ENCODE data around the gene G3BP1.
"Not testable (repeated sequence)": the region's sequence is repeated elsewhere in the genome, so short reads cannot be mapped to it uniquely, and the experiment has no call there.

G3BP1 gene

GRCh38 chr5:151751091-151751490 is 20.7 kb upstream of the G3BP1 start:
- DNase-seq (ENCODE audit: low read depth, low spot score), result no peak
- H3K4me3 ChIP-seq (ENCODE audit: low read length), result no peak overlapping the region

- H3K4me3 ChIP-seq (ENCODE audit: low read length), result no peak overlapping the region
- no peak for DNase-seq (ENCODE audit: low read depth, low spot score)
Measured at GRCh38 chr5:151751593-151751992, 20.2 kb upstream of the G3BP1 start.

- no peak overlapping the region for H3K4me3 ChIP-seq (ENCODE audit: low read length)
Measured at GRCh38 chr5:151755383-151755782, 16.4 kb upstream of the G3BP1 start.

GRCh38 chr5:151757233-151758140 is 14.3 kb upstream of the G3BP1 start:
- no peak for DNase-seq (ENCODE audit: low read depth, low spot score)

More at GRCh38 chr5:151755383-151755782, 16.4 kb upstream of the G3BP1 start:
- DNase-seq (ENCODE audit: low read depth, low spot score), result no peak

GRCh38 chr5:151758141-151758429 is 13.7 kb upstream of the G3BP1 start:
- peak overlapping the region; percentile 74 for H3K4me3 ChIP-seq (ENCODE audit: low read length)

More at GRCh38 chr5:151757233-151758140, 14.3 kb upstream of the G3BP1 start:
- H3K4me3 ChIP-seq (ENCODE audit: low read length), result peak overlapping the region; percentile 74

GRCh38 chr5:151758430-151759241 is 13.1 kb upstream of the G3BP1 start, which contains the start of gene ATOX1:
Gene ATOX1 (minus strand): TSS chr5:151758631. CDS start chr5:151758551, 80 bp downstream.
- peak within 1 kb of the TSS; percentile 74 for H3K4me3 ChIP-seq (ENCODE audit: low read length)
- peak; percentile 64 for DNase-seq (ENCODE audit: low read depth, low spot score)

More at GRCh38 chr5:151758141-151758429, 13.7 kb upstream of the G3BP1 start:
- DNase-seq (ENCODE audit: low read depth, low spot score), result no peak

GRCh38 chr5:151764801-151765200 is 7.0 kb upstream of the G3BP1 start:
- no peak for DNase-seq (ENCODE audit: low read depth, low spot score)
- H3K4me3 ChIP-seq (ENCODE audit: low read length), result no peak overlapping the region

GRCh38 chr5:151766975-151767374 is 4.8 kb upstream of the G3BP1 start:
- H3K4me3 ChIP-seq (ENCODE audit: low read length), result no peak overlapping the region
- DNase-seq (ENCODE audit: low read depth, low spot score), result no peak

- no peak for DNase-seq (ENCODE audit: low read depth, low spot score)
- H3K4me3 ChIP-seq (ENCODE audit: low read length), result peak overlapping the region; percentile 73
Measured at GRCh38 chr5:151770383-151771258, 1.1 kb upstream of the G3BP1 start.

- DNase-seq (ENCODE audit: low read depth, low spot score), result no peak
- H3K4me3 ChIP-seq (ENCODE audit: low read length), result peak overlapping the region; percentile 99
Measured at GRCh38 chr5:151772029-151772845, 483 bp downstream of the G3BP1 start.

GRCh38 chr5:151772846-151773561 is 1.2 kb downstream of the G3BP1 start:
- no peak for DNase-seq (ENCODE audit: low read depth, low spot score)

GRCh38 chr5:151773951-151774350 is 2.2 kb downstream of the G3BP1 start:
- no peak for DNase-seq (ENCODE audit: low read depth, low spot score)
- peak overlapping the region; percentile 99 for H3K4me3 ChIP-seq (ENCODE audit: low read length)

More at GRCh38 chr5:151772846-151773561, 1.2 kb downstream of the G3BP1 start:
- H3K4me3 ChIP-seq (ENCODE audit: low read length), result peak overlapping the region; percentile 99

GRCh38 chr5:151775025-151775606 is 3.4 kb downstream of the G3BP1 start:
- no peak overlapping the region for H3K4me3 ChIP-seq (ENCODE audit: low read length)
- no peak for DNase-seq (ENCODE audit: low read depth, low spot score)

- H3K4me3 ChIP-seq (ENCODE audit: low read length), result no peak overlapping the region
- no peak for DNase-seq (ENCODE audit: low read depth, low spot score)
Measured at GRCh38 chr5:151779531-151780125, 7.9 kb downstream of the G3BP1 start.

GRCh38 chr5:151780348-151780747 is 8.6 kb downstream of the G3BP1 start:
- no peak for DNase-seq (ENCODE audit: low read depth, low spot score)
- no peak overlapping the region for H3K4me3 ChIP-seq (ENCODE audit: low read length)

- H3K4me3 ChIP-seq (ENCODE audit: low read length), result no peak overlapping the region
Measured at GRCh38 chr5:151781201-151781600, 9.4 kb downstream of the G3BP1 start.

GRCh38 chr5:151783664-151784063 is 11.9 kb downstream of the G3BP1 start:
- H3K4me3 ChIP-seq (ENCODE audit: low read length); DNase-seq (ENCODE audit: low read depth, low spot score): not testable (repeated sequence)

More at GRCh38 chr5:151781201-151781600, 9.4 kb downstream of the G3BP1 start:
- DNase-seq (ENCODE audit: low read depth, low spot score), result no peak
